ENCODE data around the gene RBM33.

GRCh38 chr7:155702616-155703015, 58.2 kb downstream of the RBM33 start:
- TF ChIP-seq, protein P1, sequence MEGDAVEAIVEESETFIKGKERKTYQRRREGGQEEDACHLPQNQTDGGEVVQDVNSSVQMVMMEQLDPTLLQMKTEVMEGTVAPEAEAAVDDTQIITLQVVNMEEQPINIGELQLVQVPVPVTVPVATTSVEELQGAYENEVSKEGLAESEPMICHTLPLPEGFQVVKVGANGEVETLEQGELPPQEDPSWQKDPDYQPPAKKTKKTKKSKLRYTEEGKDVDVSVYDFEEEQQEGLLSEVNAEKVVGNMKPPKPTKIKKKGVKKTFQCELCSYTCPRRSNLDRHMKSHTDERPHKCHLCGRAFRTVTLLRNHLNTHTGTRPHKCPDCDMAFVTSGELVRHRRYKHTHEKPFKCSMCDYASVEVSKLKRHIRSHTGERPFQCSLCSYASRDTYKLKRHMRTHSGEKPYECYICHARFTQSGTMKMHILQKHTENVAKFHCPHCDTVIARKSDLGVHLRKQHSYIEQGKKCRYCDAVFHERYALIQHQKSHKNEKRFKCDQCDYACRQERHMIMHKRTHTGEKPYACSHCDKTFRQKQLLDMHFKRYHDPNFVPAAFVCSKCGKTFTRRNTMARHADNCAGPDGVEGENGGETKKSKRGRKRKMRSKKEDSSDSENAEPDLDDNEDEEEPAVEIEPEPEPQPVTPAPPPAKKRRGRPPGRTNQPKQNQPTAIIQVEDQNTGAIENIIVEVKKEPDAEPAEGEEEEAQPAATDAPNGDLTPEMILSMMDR (IDR thresholded peaks at IDR 0.05; ENCODE audit: control extremely low read depth in 1 of 3, insufficient read depth in 1 of 3, low read depth in 1 of 3, low read length in 3 of 3), result no peak
- TF ChIP-seq EZH2 (IDR thresholded peaks at IDR 0.05; ENCODE audit: low read depth, low read length, severe bottlenecking) (no peak), POLR2A (IDR thresholded peaks at IDR 0.05; ENCODE audit: control extremely low read depth in 1 of 2, low read depth in 2 of 2, low read length in 2 of 2) (no peak), PHF8 (conservative IDR thresholded peaks at IDR 0.05; ENCODE audit: low read depth, low read length) (no peak)
